ENCODE results near the gene SST.

SST gene

DNA sequence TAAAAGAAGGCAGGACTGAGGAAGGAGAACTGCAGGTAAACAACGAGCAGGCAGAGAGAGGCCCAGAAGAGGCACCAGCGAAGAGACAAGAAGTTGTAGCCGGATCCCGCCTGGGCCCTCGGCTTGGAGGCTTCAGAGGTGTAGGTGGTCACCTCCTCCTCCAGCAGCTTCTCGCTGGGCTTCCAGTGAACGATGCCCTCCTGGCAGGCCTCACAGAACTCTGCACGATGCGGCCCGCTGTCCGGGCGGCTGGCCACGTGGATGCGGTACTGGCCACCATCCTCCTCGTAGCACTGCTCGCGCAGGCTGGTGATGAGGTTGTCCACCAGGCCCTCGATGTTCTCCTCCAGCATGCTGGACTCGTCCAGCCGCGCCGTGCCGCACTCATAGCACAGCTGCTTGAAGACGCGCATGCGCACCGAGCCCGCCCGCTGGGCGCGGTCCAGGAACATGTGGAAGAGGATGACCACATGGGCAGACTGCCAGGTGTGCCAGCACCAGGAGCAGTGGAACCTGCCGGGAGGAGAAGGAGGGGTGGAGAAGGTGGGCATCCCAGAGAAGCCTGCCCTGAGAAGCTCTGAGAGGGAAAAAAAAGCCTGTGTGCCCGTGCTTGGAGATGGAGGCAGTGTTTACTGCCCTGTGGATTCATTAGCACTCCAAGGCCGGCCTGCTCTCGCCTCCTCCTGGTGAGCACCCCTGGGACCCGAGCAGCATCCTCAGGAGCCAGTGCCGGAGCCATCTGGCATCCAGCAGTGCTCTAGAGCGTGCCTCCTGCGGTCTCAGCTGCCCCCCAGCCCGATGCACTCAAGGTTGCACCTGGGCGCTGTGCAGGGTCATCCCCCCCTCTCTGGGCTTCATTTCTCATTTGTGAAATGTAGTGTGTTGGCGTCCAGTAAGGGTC lies 28.6 kb upstream of the SST start:
- no peak for DNase-seq (ENCODE audit: low read depth)
- H3K4me3 ChIP-seq (replicated peaks; ENCODE audit: low read depth, low read length) = no peak overlapping the region
- TF ChIP-seq, protein P1, sequence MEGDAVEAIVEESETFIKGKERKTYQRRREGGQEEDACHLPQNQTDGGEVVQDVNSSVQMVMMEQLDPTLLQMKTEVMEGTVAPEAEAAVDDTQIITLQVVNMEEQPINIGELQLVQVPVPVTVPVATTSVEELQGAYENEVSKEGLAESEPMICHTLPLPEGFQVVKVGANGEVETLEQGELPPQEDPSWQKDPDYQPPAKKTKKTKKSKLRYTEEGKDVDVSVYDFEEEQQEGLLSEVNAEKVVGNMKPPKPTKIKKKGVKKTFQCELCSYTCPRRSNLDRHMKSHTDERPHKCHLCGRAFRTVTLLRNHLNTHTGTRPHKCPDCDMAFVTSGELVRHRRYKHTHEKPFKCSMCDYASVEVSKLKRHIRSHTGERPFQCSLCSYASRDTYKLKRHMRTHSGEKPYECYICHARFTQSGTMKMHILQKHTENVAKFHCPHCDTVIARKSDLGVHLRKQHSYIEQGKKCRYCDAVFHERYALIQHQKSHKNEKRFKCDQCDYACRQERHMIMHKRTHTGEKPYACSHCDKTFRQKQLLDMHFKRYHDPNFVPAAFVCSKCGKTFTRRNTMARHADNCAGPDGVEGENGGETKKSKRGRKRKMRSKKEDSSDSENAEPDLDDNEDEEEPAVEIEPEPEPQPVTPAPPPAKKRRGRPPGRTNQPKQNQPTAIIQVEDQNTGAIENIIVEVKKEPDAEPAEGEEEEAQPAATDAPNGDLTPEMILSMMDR (IDR thresholded peaks at IDR 0.05; ENCODE audit: low read length, missing control alignments) = no peak

DNA sequence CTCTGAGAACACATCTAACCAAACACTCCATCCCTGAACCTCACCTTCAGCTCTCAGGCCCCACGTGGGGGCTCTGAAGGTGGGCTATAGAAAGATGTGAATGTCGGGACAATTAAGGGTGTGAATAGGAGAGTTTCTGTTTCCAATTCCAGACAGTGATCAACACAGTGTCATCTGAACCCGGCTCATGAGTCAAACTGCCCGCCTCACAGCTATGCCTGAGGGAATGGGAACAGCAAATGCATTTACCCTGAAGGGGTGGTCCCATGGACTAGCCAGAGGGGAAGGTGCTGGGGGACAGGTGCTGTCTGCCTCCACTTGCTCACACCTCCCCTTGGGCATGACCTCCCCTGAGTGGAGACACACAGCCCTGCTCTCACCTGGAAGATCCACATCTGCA lies 25.8 kb upstream of the SST start:
- no peak for DNase-seq (ENCODE audit: low read depth)
- H3K4me3 ChIP-seq (replicated peaks; ENCODE audit: low read depth, low read length) = no peak overlapping the region
- TF ChIP-seq, protein P1 (IDR thresholded peaks at IDR 0.05; ENCODE audit: low read length, missing control alignments) = no peak

DNA sequence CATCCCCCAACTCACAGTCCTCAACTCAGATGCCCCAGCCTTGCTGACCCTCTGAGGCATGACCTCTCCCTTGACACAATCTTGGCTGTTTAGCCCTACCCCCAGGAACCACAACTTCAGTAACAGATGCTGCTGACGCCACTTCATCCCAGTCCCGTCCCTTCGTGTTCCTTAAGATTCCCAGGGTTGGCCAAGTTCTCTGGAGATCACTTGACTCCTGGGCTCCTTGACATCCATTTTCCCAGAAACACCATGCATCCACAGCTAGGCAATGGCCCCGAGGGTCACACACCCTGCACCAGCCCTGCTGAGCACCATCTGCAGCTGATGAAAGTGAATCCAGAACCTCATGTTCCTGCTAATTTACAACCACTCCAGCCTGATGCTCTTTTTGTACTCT lies 25.3 kb upstream of the SST start:
- TF ChIP-seq, protein P1 (IDR thresholded peaks at IDR 0.05; ENCODE audit: low read length, missing control alignments) = no peak
- no peak overlapping the region for H3K4me3 ChIP-seq (replicated peaks; ENCODE audit: low read depth, low read length)
- DNase-seq (ENCODE audit: low read depth) = no peak

DNA sequence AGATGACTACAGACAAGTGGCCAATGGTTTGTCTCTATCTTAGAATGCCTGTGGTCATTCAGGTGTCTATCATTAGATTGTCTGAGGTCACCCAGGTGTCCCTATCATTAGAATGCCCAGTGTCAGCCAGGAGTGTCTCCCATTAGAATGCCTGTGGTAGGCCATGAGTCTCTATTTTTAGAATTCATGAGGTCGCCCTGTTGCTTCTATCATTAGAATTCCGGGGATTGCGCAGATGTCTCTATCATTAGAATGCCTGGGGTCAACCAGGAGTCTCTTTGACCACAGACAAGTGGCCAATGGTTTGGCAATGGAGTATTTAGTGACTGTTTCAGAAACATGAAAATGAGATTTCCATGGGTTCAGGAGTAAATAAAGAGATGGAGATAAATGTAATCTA lies 24.6 kb upstream of the SST start:
- H3K4me3 ChIP-seq (replicated peaks; ENCODE audit: low read depth, low read length) = no peak overlapping the region
- TF ChIP-seq, protein P1 (IDR thresholded peaks at IDR 0.05; ENCODE audit: low read length, missing control alignments) = no peak
- peak; percentile 8 for DNase-seq (ENCODE audit: low read depth)

DNA sequence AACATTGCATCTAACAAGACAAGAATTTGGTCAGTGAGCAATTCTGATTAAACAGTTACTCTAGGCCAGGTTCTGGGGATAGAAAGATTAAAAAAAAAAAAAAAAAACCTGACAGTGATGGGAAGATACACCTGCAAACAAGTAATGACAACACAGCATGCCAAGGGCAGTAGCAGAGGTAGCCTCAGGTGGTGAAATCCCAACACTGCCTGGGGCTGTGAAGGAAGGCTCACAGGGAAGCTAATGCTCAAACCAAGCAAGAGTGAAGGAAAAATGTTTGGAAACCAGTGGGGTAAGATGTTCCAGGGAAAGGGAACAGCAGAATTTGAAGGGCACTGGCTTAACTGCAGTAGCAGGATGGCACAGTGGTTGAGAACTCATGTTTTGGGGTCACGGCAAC lies 23.2 kb upstream of the SST start:
- TF ChIP-seq, protein P1 (IDR thresholded peaks at IDR 0.05; ENCODE audit: low read length, missing control alignments) = no peak
- H3K4me3 ChIP-seq (replicated peaks; ENCODE audit: low read depth, low read length) = no peak overlapping the region
- DNase-seq (ENCODE audit: low read depth) = no peak

DNA sequence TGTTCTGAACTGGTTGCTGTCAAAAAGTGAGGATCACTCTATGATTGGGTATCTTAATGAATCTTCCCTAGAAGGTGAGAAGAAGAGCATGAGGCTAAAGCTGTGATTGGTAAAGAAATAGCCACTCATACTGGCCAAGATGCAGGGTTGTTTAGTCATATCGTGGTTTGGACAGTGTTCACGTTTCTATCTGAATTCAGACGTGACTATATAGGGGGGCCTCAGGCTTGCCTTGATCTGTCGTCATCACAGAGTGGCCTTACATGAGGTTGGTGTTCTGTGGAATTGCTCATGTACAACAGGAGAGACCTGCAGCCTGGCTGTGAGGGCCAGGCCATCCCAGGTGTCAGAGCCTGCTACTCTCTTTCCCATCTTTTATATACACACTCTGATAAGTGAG lies 19.8 kb upstream of the SST start:
- no peak overlapping the region for H3K4me3 ChIP-seq (replicated peaks; ENCODE audit: low read depth, low read length)
- TF ChIP-seq, protein P1 (IDR thresholded peaks at IDR 0.05; ENCODE audit: low read length, missing control alignments) = no peak
- DNase-seq (ENCODE audit: low read depth) = peak; percentile 33
